Upper lobe of left lung (tissue), 4 donors: ENCODE measurements around the gene HAL.

Source experiments
- CTCF ChIP-seq, 6 experiments: fragments of 450-650 bp in 4 of 6; fragments of 200-600 bp in 2 of 6; sonication (generic) in 2 of 6; IDR thresholded peaks; one replicate each; pipeline ENCODE4 v1.5.1; 2016 to 2019; ENCODE audit warnings: antibody characterized with exemption in 6 of 6
- POLR2A ChIP-seq, 4 donors: fragments of 450-650 bp; IDR thresholded peaks; one replicate each; pipeline ENCODE4 v1.5.1; 2016 to 2017; ENCODE audit warnings: antibody characterized with exemption in 4 of 4, mild to moderate bottlenecking in 2 of 4

GRCh38 chr12:95993907-95994306 lies 2.2 kb downstream of the HAL start:
- TF ChIP-seq CTCF (IDR thresholded peaks at IDR 0.05), result no peak
- no peak for TF ChIP-seq POLR2A (IDR thresholded peaks at IDR 0.05)
